Keratinocyte (primary cell): ENCODE measurements around the gene RFFL. TPM values are rescaled to one million over a fixed set of nuclear protein-coding genes. Genes with fewer than 3 reads are reported as not detected.

Source experiments
- DNase-seq: peaks from one replicate; pipeline ENCODE4 v3.0.0-alpha.2; 2011; ENCODE audit warnings: low read depth, missing footprints, low spot score
- FAIRE-seq: peaks from 2 replicates; lab custom pipeline; 2011; peaks lifted over from hg19 to GRCh38; lab: Jason Lieb, UNC
- H2AFZ ChIP-seq: 2 replicates; pipeline ENCODE4 v1.6.0; 2012; ENCODE audit warnings: low read length, control low read depth, inconsistent platforms; ENCODE audit not compliant: control insufficient read depth
- H3K27ac ChIP-seq: 2 replicates; pipeline ENCODE4 v1.5.1; 2011; ENCODE audit warnings: low read length; ENCODE audit not compliant: control insufficient read depth, insufficient read depth
- H3K27me3 ChIP-seq: 3 replicates; pipeline ENCODE4 v1.6.0; 2011; ENCODE audit warnings: low read length; ENCODE audit not compliant: control insufficient read depth, insufficient read depth; ENCODE audit errors: extremely low read depth
- H3K36me3 ChIP-seq, 2 experiments: 2 replicates in 1 of 2; 3 replicates in 1 of 2; pipeline ENCODE4 v1.5.1; 2011; ENCODE audit warnings: low read length in 2 of 2, mild to moderate bottlenecking in 1 of 2; ENCODE audit not compliant: control insufficient read depth in 2 of 2, insufficient read depth in 2 of 2; ENCODE audit errors: extremely low read depth in 1 of 2
- H3K4me1 ChIP-seq: 3 replicates; pipeline ENCODE4 v1.5.1; 2011; ENCODE audit warnings: low read length; ENCODE audit not compliant: control insufficient read depth, insufficient read depth; ENCODE audit errors: extremely low read depth
- H3K4me2 ChIP-seq: 3 replicates; pipeline ENCODE4 v1.6.0; 2011; ENCODE audit warnings: low read depth, low read length; ENCODE audit not compliant: control insufficient read depth, insufficient read depth; ENCODE audit errors: extremely low read depth
- H3K4me3 ChIP-seq, 3 experiments: fragments of 200-600 bp in 1 of 3; sonication (generic) in 1 of 3; 2 replicates in 2 of 3; 3 replicates in 1 of 3; pipeline ENCODE4 v1.5.1; 2011 to 2016; ENCODE audit warnings: low read length in 3 of 3, mild to moderate bottlenecking in 3 of 3, control low read depth in 2 of 3, inconsistent platforms in 1 of 3, low read depth in 1 of 3, mixed read lengths in 1 of 3, mixed run types in 1 of 3, moderate library complexity in 1 of 3; ENCODE audit not compliant: control insufficient read depth in 2 of 3, insufficient read depth in 2 of 3; ENCODE audit errors: extremely low read depth in 1 of 3
- H3K79me2 ChIP-seq: 2 replicates; pipeline ENCODE4 v1.6.0; 2012; ENCODE audit warnings: low read length; ENCODE audit not compliant: control insufficient read depth, insufficient read depth
- H3K9ac ChIP-seq: 3 replicates; pipeline ENCODE4 v1.6.0; 2011; ENCODE audit warnings: low read length; ENCODE audit not compliant: control insufficient read depth, insufficient read depth; ENCODE audit errors: extremely low read depth
- H3K9me1 ChIP-seq: 3 replicates; pipeline ENCODE4 v1.6.0; 2011; ENCODE audit warnings: low read length; ENCODE audit not compliant: control insufficient read depth, insufficient read depth; ENCODE audit errors: extremely low read depth
- H3K9me3 ChIP-seq: 2 replicates; pipeline ENCODE4 v1.5.1; 2012; ENCODE audit warnings: low read depth, low read length; ENCODE audit not compliant: control insufficient read depth
- H4K20me1 ChIP-seq: 3 replicates; pipeline ENCODE4 v1.6.0; 2011; ENCODE audit warnings: low read length; ENCODE audit not compliant: control insufficient read depth, insufficient read depth; ENCODE audit errors: extremely low read depth
- EZH2 ChIP-seq: IDR thresholded peaks from one replicate; pipeline ENCODE4 v1.6.1; 2012; ENCODE audit warnings: inconsistent platforms, mild to moderate bottlenecking, low read length, moderate library complexity
- dilution Hi-C: fragments of 300-500 bp; cut with MboI; formaldehyde crosslinking; loops from one replicate; pipeline ENCODE4 v1.7.0; 2020; ENCODE audit warnings: low sequenced_read_pairs; ENCODE audit not compliant: extremely low pct_ligation_motif_present
- polyA plus RNA-seq, 5 experiments: library from polyadenylated mRNA; depleted of rRNA in 3 of 5; stranded (reverse) in 3 of 5; stranded (forward) in 1 of 5; unstranded in 1 of 5; fragments of >200 nt; gene quantifications; 1 replicate in 1 of 5; 2 replicates in 3 of 5; 3 replicates in 1 of 5; pipeline versions ENCODE4 v1.2.1 to v1.2.3, GENCODE V29; 2011 to 2012; ENCODE audit warnings: missing spikeins in 2 of 5, low read depth in 1 of 5, low replicate concordance in 1 of 5
- TF ChIP-seq, protein P1 (sequence below), 3 experiments: IDR thresholded peaks in 1 of 3; conservative IDR thresholded peaks in 1 of 3; optimal IDR thresholded peaks in 1 of 3; 2 replicates in 2 of 3; 3 replicates in 1 of 3; pipeline versions ENCODE3 to v1.5.1; 2011; ENCODE audit warnings: low read length in 3 of 3, mild to moderate bottlenecking in 3 of 3, moderate library complexity in 2 of 3, control low read depth in 1 of 3, inconsistent platforms in 1 of 3; ENCODE audit not compliant: insufficient read depth in 2 of 3; ENCODE audit errors: extremely low read depth in 1 of 3

The RFFL gene
- polyA plus RNA-seq, 1 donor (not counting 4 experiments of a cell fraction or from before 2014, with no cell fraction given): 13.5 TPM

DNA sequence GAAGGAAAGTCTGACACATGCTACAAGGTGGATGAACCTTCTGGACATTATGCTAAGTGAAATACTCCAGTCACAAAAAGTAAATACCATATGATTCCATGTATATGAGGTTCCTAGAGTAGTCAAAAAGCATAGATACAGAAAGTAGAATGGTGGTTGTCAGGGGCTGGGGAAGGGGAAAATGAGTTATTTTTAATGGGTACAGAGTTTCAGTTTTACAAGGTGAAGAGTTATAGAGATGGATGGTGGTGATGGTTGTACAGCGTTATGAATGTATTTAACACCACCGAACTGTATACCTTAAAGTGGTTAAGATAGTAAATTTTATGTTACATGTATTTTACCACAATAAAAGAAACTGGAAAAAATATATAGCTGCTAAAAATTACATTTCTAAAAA is 38.2 kb upstream of the RFFL start:
- H3K27me3 ChIP-seq: no peaks in the 10 kb centered on the region
- peaks cover 3 to 4% of the 10 kb centered on the region in 2 experiments for H3K36me3 ChIP-seq
- no peaks in the 10 kb centered on the region for H3K4me1 ChIP-seq
- no peaks in the 10 kb centered on the region for H3K9me3 ChIP-seq
- H2AFZ ChIP-seq: no peak overlapping the region
- no peak overlapping the region for H3K4me2 ChIP-seq
- DNase-seq (no peak), FAIRE-seq (no peak)
- no peaks in the 10 kb centered on the region for H3K9me1 ChIP-seq
- H3K79me2 ChIP-seq: no peaks in the 10 kb centered on the region
- no peak overlapping the region for H3K4me3 ChIP-seq
- dilution Hi-C loops: no loop called here
- H4K20me1 ChIP-seq: no peaks in the 10 kb centered on the region
- TF ChIP-seq, protein P1, sequence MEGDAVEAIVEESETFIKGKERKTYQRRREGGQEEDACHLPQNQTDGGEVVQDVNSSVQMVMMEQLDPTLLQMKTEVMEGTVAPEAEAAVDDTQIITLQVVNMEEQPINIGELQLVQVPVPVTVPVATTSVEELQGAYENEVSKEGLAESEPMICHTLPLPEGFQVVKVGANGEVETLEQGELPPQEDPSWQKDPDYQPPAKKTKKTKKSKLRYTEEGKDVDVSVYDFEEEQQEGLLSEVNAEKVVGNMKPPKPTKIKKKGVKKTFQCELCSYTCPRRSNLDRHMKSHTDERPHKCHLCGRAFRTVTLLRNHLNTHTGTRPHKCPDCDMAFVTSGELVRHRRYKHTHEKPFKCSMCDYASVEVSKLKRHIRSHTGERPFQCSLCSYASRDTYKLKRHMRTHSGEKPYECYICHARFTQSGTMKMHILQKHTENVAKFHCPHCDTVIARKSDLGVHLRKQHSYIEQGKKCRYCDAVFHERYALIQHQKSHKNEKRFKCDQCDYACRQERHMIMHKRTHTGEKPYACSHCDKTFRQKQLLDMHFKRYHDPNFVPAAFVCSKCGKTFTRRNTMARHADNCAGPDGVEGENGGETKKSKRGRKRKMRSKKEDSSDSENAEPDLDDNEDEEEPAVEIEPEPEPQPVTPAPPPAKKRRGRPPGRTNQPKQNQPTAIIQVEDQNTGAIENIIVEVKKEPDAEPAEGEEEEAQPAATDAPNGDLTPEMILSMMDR (optimal IDR thresholded peaks at IDR 0.05 in 1 of 3, IDR thresholded peaks at IDR 0.05 in 1 of 3, conservative IDR thresholded peaks at IDR 0.05 in 1 of 3; ENCODE audit: extremely low read depth in 1 of 3, insufficient read depth in 2 of 3, low read length in 3 of 3): no peak
- TF ChIP-seq EZH2: no peak
- no peak overlapping the region for H3K27ac ChIP-seq
- H3K9ac ChIP-seq: no peak overlapping the region

DNA sequence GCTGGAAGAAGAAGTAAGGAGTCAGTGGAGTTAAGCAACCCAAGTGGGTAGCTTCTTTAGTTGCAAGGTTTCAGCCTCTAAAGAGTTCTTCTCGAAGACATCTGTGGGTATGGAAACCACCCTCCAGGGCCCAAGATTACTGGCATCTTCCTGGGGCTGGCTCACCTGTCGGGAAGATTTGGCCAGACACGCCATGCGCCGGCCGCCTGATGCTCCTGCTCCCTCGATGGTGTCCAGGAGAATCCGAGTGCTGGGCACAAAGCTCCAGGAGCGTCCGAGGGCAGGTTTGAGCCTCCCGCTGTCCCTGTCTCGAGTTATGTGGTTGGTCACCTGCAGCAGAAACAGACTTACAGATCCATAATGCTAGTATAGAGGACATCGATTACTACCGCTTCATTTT is 37.5 kb upstream of the RFFL start:
- FAIRE-seq (no peak), DNase-seq (no peak)
- H3K36me3 ChIP-seq: peaks cover 1 to 3% of the 10 kb centered on the region in 2 experiments
- TF ChIP-seq, protein P1 (optimal IDR thresholded peaks at IDR 0.05 in 1 of 3, IDR thresholded peaks at IDR 0.05 in 1 of 3, conservative IDR thresholded peaks at IDR 0.05 in 1 of 3; ENCODE audit: extremely low read depth in 1 of 3, insufficient read depth in 2 of 3, low read length in 3 of 3): no peak
- no peak for TF ChIP-seq EZH2
- no peak overlapping the region for H3K4me2 ChIP-seq
- no peak overlapping the region for H3K27ac ChIP-seq
- no peak overlapping the region for H2AFZ ChIP-seq
- no peaks in the 10 kb centered on the region for H3K9me1 ChIP-seq
- H3K9me3 ChIP-seq: no peaks in the 10 kb centered on the region
- dilution Hi-C loops: no loop called here
- H3K4me1 ChIP-seq: no peaks in the 10 kb centered on the region
- no peaks in the 10 kb centered on the region for H3K79me2 ChIP-seq
- no peaks in the 10 kb centered on the region for H3K27me3 ChIP-seq
- H4K20me1 ChIP-seq: no peaks in the 10 kb centered on the region
- H3K9ac ChIP-seq: no peak overlapping the region
- no peak overlapping the region for H3K4me3 ChIP-seq
